ENCODE data around the gene CYBC1.

DNA sequence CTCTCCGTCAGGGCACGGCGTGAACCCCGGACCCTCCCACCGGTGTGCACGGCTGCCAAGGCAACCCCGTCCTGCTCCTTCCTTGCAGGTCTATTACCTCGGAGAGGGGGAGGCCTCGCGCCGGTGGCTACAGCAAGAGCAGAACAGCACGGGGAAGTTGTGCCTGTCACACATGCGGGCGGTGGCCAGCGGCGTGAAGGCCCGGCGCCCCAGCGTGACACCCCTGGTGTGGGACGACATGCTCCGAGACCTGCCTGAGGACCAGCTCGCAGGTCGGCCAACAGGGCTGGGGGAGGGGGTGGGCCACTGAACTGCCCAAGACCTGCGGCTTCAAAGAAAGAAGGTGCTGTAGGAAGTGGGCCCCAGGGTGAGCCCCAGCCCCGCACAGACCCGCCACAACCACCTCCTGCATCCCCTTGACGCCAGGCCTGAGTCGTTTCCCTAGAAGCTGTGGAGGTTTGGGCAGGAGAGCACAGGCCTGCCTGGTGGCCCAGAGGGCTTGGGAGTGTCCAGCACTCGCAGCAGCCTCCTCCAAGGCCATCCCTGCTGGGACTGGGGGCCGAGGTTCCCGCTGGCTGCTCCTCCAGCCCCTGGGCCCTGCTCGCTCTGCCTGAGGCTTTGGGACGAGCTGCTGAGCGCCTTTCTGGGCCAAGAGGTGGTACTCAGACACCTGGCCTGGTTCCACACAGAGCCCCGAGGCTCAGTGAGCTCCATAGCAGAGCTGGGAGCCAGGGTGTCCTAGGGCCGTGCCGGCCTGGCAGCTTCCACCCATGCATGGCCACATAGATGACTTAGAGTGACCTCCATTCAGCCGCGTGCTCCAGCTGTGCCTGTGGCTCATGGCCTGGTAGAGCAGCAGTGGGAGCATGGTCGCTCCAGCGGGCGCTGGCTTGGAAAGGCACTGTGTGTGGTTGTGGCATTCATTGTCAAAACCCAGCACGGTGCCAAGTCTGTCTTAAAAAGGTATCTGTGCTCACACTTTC is 14.7 kb downstream of the CYBC1 start:
- TF ChIP-seq, protein P1, sequence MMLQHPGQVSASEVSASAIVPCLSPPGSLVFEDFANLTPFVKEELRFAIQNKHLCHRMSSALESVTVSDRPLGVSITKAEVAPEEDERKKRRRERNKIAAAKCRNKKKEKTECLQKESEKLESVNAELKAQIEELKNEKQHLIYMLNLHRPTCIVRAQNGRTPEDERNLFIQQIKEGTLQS (IDR thresholded peaks at IDR 0.05; ENCODE audit: insufficient read depth, low read depth, low read length): no peak
- TF ChIP-seq POLR2AphosphoS5 (IDR thresholded peaks at IDR 0.05; ENCODE audit: low read depth, low read length): no peak
- TF ChIP-seq YY1 (IDR thresholded peaks at IDR 0.05; ENCODE audit: low read depth, low read length): no peak
- TF ChIP-seq, protein P2, sequence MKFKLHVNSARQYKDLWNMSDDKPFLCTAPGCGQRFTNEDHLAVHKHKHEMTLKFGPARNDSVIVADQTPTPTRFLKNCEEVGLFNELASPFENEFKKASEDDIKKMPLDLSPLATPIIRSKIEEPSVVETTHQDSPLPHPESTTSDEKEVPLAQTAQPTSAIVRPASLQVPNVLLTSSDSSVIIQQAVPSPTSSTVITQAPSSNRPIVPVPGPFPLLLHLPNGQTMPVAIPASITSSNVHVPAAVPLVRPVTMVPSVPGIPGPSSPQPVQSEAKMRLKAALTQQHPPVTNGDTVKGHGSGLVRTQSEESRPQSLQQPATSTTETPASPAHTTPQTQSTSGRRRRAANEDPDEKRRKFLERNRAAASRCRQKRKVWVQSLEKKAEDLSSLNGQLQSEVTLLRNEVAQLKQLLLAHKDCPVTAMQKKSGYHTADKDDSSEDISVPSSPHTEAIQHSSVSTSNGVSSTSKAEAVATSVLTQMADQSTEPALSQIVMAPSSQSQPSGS (IDR thresholded peaks at IDR 0.05; ENCODE audit: low read length): no peak
- TF ChIP-seq, protein P3, sequence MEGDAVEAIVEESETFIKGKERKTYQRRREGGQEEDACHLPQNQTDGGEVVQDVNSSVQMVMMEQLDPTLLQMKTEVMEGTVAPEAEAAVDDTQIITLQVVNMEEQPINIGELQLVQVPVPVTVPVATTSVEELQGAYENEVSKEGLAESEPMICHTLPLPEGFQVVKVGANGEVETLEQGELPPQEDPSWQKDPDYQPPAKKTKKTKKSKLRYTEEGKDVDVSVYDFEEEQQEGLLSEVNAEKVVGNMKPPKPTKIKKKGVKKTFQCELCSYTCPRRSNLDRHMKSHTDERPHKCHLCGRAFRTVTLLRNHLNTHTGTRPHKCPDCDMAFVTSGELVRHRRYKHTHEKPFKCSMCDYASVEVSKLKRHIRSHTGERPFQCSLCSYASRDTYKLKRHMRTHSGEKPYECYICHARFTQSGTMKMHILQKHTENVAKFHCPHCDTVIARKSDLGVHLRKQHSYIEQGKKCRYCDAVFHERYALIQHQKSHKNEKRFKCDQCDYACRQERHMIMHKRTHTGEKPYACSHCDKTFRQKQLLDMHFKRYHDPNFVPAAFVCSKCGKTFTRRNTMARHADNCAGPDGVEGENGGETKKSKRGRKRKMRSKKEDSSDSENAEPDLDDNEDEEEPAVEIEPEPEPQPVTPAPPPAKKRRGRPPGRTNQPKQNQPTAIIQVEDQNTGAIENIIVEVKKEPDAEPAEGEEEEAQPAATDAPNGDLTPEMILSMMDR (IDR thresholded peaks at IDR 0.05; ENCODE audit: control extremely low read depth in 1 of 3, insufficient read depth in 1 of 3, low read depth in 1 of 3, low read length in 3 of 3): no peak

Data from H1 (cell line).